ENCODE measurements around the gene DIP2C. TPM values are rescaled to one million over a fixed set of nuclear protein-coding genes. Genes with fewer than 3 reads are reported as not detected.
A peak's percentile ranks its signal among the peaks of the same experiment; 100 is the strongest.
"Not testable (repeated sequence)": the region's sequence is repeated elsewhere in the genome, so short reads cannot be mapped to it uniquely, and the experiment has no call there.

DIP2C gene
- polyA plus RNA-seq, 12 donors, result 18.1 to 31.7 (median 26.1) TPM; not detected in 1

GRCh38 chr10:519055-519715 lies 170.3 kb downstream of the DIP2C start:
- DNase-seq, result no peak

GRCh38 chr10:517872-518475 lies 171.5 kb downstream of the DIP2C start:
- no peak for DNase-seq

- DNase-seq, result no peak
Observed at GRCh38 chr10:517241-517830, 172.1 kb downstream of the DIP2C start.

GRCh38 chr10:516764-517163 lies 172.7 kb downstream of the DIP2C start:
- DNase-seq, result no peak

- DNase-seq, result no peak
Observed at GRCh38 chr10:515674-516073, 173.8 kb downstream of the DIP2C start.

- no peak for DNase-seq
Observed at GRCh38 chr10:514137-514671, 175.3 kb downstream of the DIP2C start.

GRCh38 chr10:513393-513792 lies 176.1 kb downstream of the DIP2C start:
- DNase-seq, result no peak

GRCh38 chr10:512661-513060 lies 176.8 kb downstream of the DIP2C start:
- not testable (repeated sequence) for DNase-seq

- DNase-seq, result no peak
Observed at GRCh38 chr10:511849-512191, 177.6 kb downstream of the DIP2C start.

GRCh38 chr10:511101-511848 lies 178.2 kb downstream of the DIP2C start:
- peak; percentile 93 for DNase-seq

- peak; percentile 52 for DNase-seq
Observed at GRCh38 chr10:510415-510881, 179.0 kb downstream of the DIP2C start.

GRCh38 chr10:509361-510102 lies 179.9 kb downstream of the DIP2C start:
- no peak for DNase-seq

GRCh38 chr10:508726-509125 lies 180.7 kb downstream of the DIP2C start:
- DNase-seq, result no peak

- no peak for DNase-seq
Observed at GRCh38 chr10:507908-508444, 181.5 kb downstream of the DIP2C start.

- DNase-seq, result no peak
Observed at GRCh38 chr10:507355-507699, 182.1 kb downstream of the DIP2C start.

GRCh38 chr10:506451-507354 lies 182.8 kb downstream of the DIP2C start:
- DNase-seq, result no peak

- no peak for DNase-seq
Observed at GRCh38 chr10:505419-505818, 184.0 kb downstream of the DIP2C start.

- DNase-seq, result no peak
Observed at GRCh38 chr10:504806-505205, 184.7 kb downstream of the DIP2C start.

GRCh38 chr10:504121-504611 lies 185.3 kb downstream of the DIP2C start:
- DNase-seq, result no peak

- DNase-seq, result no peak
Observed at GRCh38 chr10:501596-501995, 187.9 kb downstream of the DIP2C start.

All from muscle of arm (tissue), 12 donors.